Measurements from ENCODE around the gene RPS6KA2. TPM values are rescaled to one million over a fixed set of nuclear protein-coding genes. Genes with fewer than 3 reads are reported as not detected.

RPS6KA2 gene
- total RNA-seq, 1 donor from 2014 or later, result 37.5 TPM

DNA sequence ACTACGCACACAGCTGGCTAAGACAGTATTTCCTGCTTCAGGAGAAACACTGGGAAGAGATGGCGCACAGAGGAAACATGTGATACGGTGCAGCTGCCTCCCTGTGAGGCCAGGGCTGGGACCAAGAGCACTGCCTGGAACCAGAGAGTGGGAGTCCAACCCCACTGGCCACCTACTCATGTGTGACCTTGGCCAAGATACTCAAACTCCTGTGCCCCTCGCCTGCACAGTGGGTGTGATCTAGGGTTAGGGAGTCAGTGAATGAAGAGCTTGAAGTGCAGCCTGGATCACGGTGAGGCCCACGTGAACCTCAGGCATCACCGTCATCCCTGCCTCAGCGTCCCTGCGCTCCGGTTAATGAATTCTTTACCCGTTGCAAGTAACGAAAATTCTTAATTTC is 202.6 kb downstream of the RPS6KA2 start:
- Mint-ChIP-seq H3K4me1 (ENCODE audit: low read depth) (no peaks in the 10 kb centered on the region), H3K27ac (no peak overlapping the region)
- no peak for DNase-seq (ENCODE audit: low spot score, unreplicated experiment)

DNA sequence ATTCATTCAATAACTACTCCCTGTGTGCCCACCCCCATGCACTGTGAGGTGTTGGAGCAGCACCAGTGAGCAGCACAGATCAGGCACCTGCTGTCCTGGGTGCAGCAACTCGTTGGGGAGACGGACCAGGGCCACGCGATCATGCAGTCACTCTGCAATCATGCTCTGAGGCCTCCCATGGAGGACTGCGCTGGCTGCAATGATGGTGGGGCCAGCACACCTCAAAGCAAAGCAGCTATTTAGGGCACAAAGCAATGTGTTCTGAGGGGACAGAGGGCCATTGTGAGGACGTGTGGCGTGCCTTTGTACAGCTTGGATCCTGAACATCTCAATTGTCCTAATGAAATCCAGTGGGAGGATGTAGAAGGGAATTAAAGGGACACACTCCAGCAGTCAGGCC is 203.3 kb downstream of the RPS6KA2 start:
- H3K4me1 Mint-ChIP-seq (ENCODE audit: low read depth), result no peaks in the 10 kb centered on the region
- H3K27me3 Mint-ChIP-seq, result no peaks in the 10 kb centered on the region
- DNase-seq (ENCODE audit: low spot score, unreplicated experiment), result no peak
- TF ChIP-seq, protein P1, sequence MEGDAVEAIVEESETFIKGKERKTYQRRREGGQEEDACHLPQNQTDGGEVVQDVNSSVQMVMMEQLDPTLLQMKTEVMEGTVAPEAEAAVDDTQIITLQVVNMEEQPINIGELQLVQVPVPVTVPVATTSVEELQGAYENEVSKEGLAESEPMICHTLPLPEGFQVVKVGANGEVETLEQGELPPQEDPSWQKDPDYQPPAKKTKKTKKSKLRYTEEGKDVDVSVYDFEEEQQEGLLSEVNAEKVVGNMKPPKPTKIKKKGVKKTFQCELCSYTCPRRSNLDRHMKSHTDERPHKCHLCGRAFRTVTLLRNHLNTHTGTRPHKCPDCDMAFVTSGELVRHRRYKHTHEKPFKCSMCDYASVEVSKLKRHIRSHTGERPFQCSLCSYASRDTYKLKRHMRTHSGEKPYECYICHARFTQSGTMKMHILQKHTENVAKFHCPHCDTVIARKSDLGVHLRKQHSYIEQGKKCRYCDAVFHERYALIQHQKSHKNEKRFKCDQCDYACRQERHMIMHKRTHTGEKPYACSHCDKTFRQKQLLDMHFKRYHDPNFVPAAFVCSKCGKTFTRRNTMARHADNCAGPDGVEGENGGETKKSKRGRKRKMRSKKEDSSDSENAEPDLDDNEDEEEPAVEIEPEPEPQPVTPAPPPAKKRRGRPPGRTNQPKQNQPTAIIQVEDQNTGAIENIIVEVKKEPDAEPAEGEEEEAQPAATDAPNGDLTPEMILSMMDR (IDR thresholded peaks at IDR 0.05; ENCODE audit: unreplicated experiment), result no peak
- no peak overlapping the region for H3K27ac Mint-ChIP-seq
- H3K4me3 Mint-ChIP-seq (ENCODE audit: low read depth), result no peak overlapping the region
- peaks cover 9% of the 10 kb centered on the region for H3K36me3 Mint-ChIP-seq (ENCODE audit: insufficient read depth)
- H3K9me3 Mint-ChIP-seq (ENCODE audit: low read depth), result no peaks in the 10 kb centered on the region

More for the DNA sequence above, 202.6 kb downstream of the RPS6KA2 start:
- Mint-ChIP-seq H3K36me3 (ENCODE audit: insufficient read depth) (peaks cover 13% of the 10 kb centered on the region), H3K27me3 (no peaks in the 10 kb centered on the region), H3K4me3 (ENCODE audit: low read depth) (no peak overlapping the region), H3K9me3 (ENCODE audit: low read depth) (no peaks in the 10 kb centered on the region)
- TF ChIP-seq, protein P1 (IDR thresholded peaks at IDR 0.05; ENCODE audit: unreplicated experiment), result no peak

GRCh38 chr6:166423051-166423745 is 203.9 kb downstream of the RPS6KA2 start:
- Mint-ChIP-seq H3K9me3 (ENCODE audit: low read depth) (no peaks in the 10 kb centered on the region), H3K4me3 (ENCODE audit: low read depth) (no peak overlapping the region), H3K36me3 (ENCODE audit: insufficient read depth) (peaks cover 9% of the 10 kb centered on the region), H3K27me3 (no peaks in the 10 kb centered on the region), H3K27ac (no peak overlapping the region), H3K4me1 (ENCODE audit: low read depth) (no peaks in the 10 kb centered on the region)
- TF ChIP-seq, protein P1 (IDR thresholded peaks at IDR 0.05; ENCODE audit: unreplicated experiment), result no peak
- DNase-seq (ENCODE audit: low spot score, unreplicated experiment), result no peak

GRCh38 chr6:166422201-166422940 is 204.7 kb downstream of the RPS6KA2 start:
- no peaks in the 10 kb centered on the region for H3K4me1 Mint-ChIP-seq (ENCODE audit: low read depth)
- H3K36me3 Mint-ChIP-seq (ENCODE audit: insufficient read depth), result peaks cover 13% of the 10 kb centered on the region
- no peaks in the 10 kb centered on the region for H3K9me3 Mint-ChIP-seq (ENCODE audit: low read depth)
- no peak overlapping the region for H3K27ac Mint-ChIP-seq
- TF ChIP-seq, protein P1 (IDR thresholded peaks at IDR 0.05; ENCODE audit: unreplicated experiment), result no peak
- H3K27me3 Mint-ChIP-seq, result no peaks in the 10 kb centered on the region
- no peak overlapping the region for H3K4me3 Mint-ChIP-seq (ENCODE audit: low read depth)
- no peak for DNase-seq (ENCODE audit: low spot score, unreplicated experiment)

GRCh38 chr6:166420351-166420750 is 206.7 kb downstream of the RPS6KA2 start:
- TF ChIP-seq, protein P1 (IDR thresholded peaks at IDR 0.05; ENCODE audit: unreplicated experiment), result no peak

More at GRCh38 chr6:166420351-166420750, 206.7 kb downstream of the RPS6KA2 start:
- H3K4me3 Mint-ChIP-seq (ENCODE audit: low read depth), result no peak overlapping the region
- peaks cover 3% of the 10 kb centered on the region for H3K9me3 Mint-ChIP-seq (ENCODE audit: low read depth)
- no peaks in the 10 kb centered on the region for H3K4me1 Mint-ChIP-seq (ENCODE audit: low read depth)
- no peak overlapping the region for H3K27ac Mint-ChIP-seq
- H3K27me3 Mint-ChIP-seq, result no peaks in the 10 kb centered on the region
- peaks cover 23% of the 10 kb centered on the region for H3K36me3 Mint-ChIP-seq (ENCODE audit: insufficient read depth)
- DNase-seq (ENCODE audit: low spot score, unreplicated experiment), result no peak
